ENCODE measurements around the gene FRMD4B.
A peak's percentile ranks its signal among the peaks of the same experiment; 100 is the strongest.
"Not testable (repeated sequence)": the region's sequence is repeated elsewhere in the genome, so short reads cannot be mapped to it uniquely, and the experiment has no call there.

The FRMD4B gene

GRCh38 chr3:69328103-69328962 is 57.6 kb downstream of the FRMD4B start:
- no peak for DNase-seq (ENCODE audit: low read depth)
- no peak overlapping the region for H3K4me3 ChIP-seq (ENCODE audit: low read depth, low read length)

- DNase-seq (ENCODE audit: low read depth) = no peak
- H3K4me3 ChIP-seq (ENCODE audit: low read depth, low read length) = no peak overlapping the region
These were observed 59.0 kb downstream of the FRMD4B start for GRCh38 chr3:69326855-69327300.

GRCh38 chr3:69325151-69325550 is 60.7 kb downstream of the FRMD4B start:
- H3K4me3 ChIP-seq (ENCODE audit: low read depth, low read length) = no peak overlapping the region

GRCh38 chr3:69324362-69325025 is 61.4 kb downstream of the FRMD4B start:
- DNase-seq (ENCODE audit: low read depth) = no peak
- no peak overlapping the region for H3K4me3 ChIP-seq (ENCODE audit: low read depth, low read length)

More at GRCh38 chr3:69325151-69325550, 60.7 kb downstream of the FRMD4B start:
- DNase-seq (ENCODE audit: low read depth) = no peak

GRCh38 chr3:69323941-69324340 is 61.9 kb downstream of the FRMD4B start:
- no peak overlapping the region for H3K4me3 ChIP-seq (ENCODE audit: low read depth, low read length)
- no peak for DNase-seq (ENCODE audit: low read depth)

- H3K4me3 ChIP-seq (ENCODE audit: low read depth, low read length); DNase-seq (ENCODE audit: low read depth): not testable (repeated sequence)
These were observed 63.4 kb downstream of the FRMD4B start for GRCh38 chr3:69322512-69322911.

GRCh38 chr3:69322158-69322509 is 63.8 kb downstream of the FRMD4B start:
- no peak overlapping the region for H3K4me3 ChIP-seq (ENCODE audit: low read depth, low read length)
- DNase-seq (ENCODE audit: low read depth) = no peak

GRCh38 chr3:69321301-69322157 is 64.4 kb downstream of the FRMD4B start:
- no peak overlapping the region for H3K4me3 ChIP-seq (ENCODE audit: low read depth, low read length)
- DNase-seq (ENCODE audit: low read depth) = no peak

- no peak for DNase-seq (ENCODE audit: low read depth)
These were observed 65.0 kb downstream of the FRMD4B start for GRCh38 chr3:69320871-69321271.

GRCh38 chr3:69319652-69320051 is 66.2 kb downstream of the FRMD4B start:
- no peak for DNase-seq (ENCODE audit: low read depth)
- no peak overlapping the region for H3K4me3 ChIP-seq (ENCODE audit: low read depth, low read length)

More at GRCh38 chr3:69320871-69321271, 65.0 kb downstream of the FRMD4B start:
- no peak overlapping the region for H3K4me3 ChIP-seq (ENCODE audit: low read depth, low read length)

GRCh38 chr3:69318410-69318809 is 67.5 kb downstream of the FRMD4B start:
- DNase-seq (ENCODE audit: low read depth) = no peak
- no peak overlapping the region for H3K4me3 ChIP-seq (ENCODE audit: low read depth, low read length)

GRCh38 chr3:69313251-69313650 is 72.6 kb downstream of the FRMD4B start:
- H3K4me3 ChIP-seq (ENCODE audit: low read depth, low read length) = no peak overlapping the region
- DNase-seq (ENCODE audit: low read depth) = no peak

- no peak overlapping the region for H3K4me3 ChIP-seq (ENCODE audit: low read depth, low read length)
- peak; percentile 19 for DNase-seq (ENCODE audit: low read depth)
These were observed 76.1 kb downstream of the FRMD4B start for GRCh38 chr3:69309814-69310213.

GRCh38 chr3:69306239-69307185 is 79.4 kb downstream of the FRMD4B start:
- peak; percentile 77 for DNase-seq (ENCODE audit: low read depth)
- H3K4me3 ChIP-seq (ENCODE audit: low read depth, low read length) = no peak overlapping the region

GRCh38 chr3:69305011-69305410 is 80.9 kb downstream of the FRMD4B start:
- no peak for DNase-seq (ENCODE audit: low read depth)
- no peak overlapping the region for H3K4me3 ChIP-seq (ENCODE audit: low read depth, low read length)

GRCh38 chr3:69304396-69304795 is 81.5 kb downstream of the FRMD4B start:
- H3K4me3 ChIP-seq (ENCODE audit: low read depth, low read length) = no peak overlapping the region
- DNase-seq (ENCODE audit: low read depth) = no peak

GRCh38 chr3:69300296-69300695 is 85.6 kb downstream of the FRMD4B start:
- no peak for DNase-seq (ENCODE audit: low read depth)
- H3K4me3 ChIP-seq (ENCODE audit: low read depth, low read length) = no peak overlapping the region

- no peak for DNase-seq (ENCODE audit: low read depth)
- no peak overlapping the region for H3K4me3 ChIP-seq (ENCODE audit: low read depth, low read length)
These were observed 86.5 kb downstream of the FRMD4B start for GRCh38 chr3:69299344-69299743.

GRCh38 chr3:69297501-69297900 is 88.4 kb downstream of the FRMD4B start:
- H3K4me3 ChIP-seq (ENCODE audit: low read depth, low read length) = no peak overlapping the region
- DNase-seq (ENCODE audit: low read depth) = no peak

Measured in skeletal muscle cell (primary cell).